ENCODE results near the gene TSKS.

Gene TSKS

GRCh38 chr19:49761249-49761624, 1.9 kb downstream of the TSKS start:
- no peak overlapping the region for H3K4me3 ChIP-seq (ENCODE audit: low read length)
- no peak for TF ChIP-seq CTCF (IDR thresholded peaks at IDR 0.05; ENCODE audit: insufficient read depth, low read depth, low read length, missing control alignments)
- DNase-seq (ENCODE audit: low read depth) = no peak

- no peak for TF ChIP-seq CTCF (IDR thresholded peaks at IDR 0.05; ENCODE audit: insufficient read depth, low read depth, low read length, missing control alignments)
- peak; percentile 24 for DNase-seq (ENCODE audit: low read depth)
- no peak overlapping the region for H3K4me3 ChIP-seq (ENCODE audit: low read length)
Observed at GRCh38 chr19:49758292-49758691, 4.8 kb downstream of the TSKS start.

- H3K4me3 ChIP-seq (ENCODE audit: low read length) = no peak overlapping the region
- no peak for DNase-seq (ENCODE audit: low read depth)
- no peak for TF ChIP-seq CTCF (IDR thresholded peaks at IDR 0.05; ENCODE audit: insufficient read depth, low read depth, low read length, missing control alignments)
Observed at GRCh38 chr19:49755956-49756355, 7.2 kb downstream of the TSKS start.

GRCh38 chr19:49752701-49753100, 10.4 kb downstream of the TSKS start:
- TF ChIP-seq CTCF (IDR thresholded peaks at IDR 0.05; ENCODE audit: insufficient read depth, low read depth, low read length, missing control alignments) = no peak
- H3K4me3 ChIP-seq (ENCODE audit: low read length) = no peak overlapping the region
- DNase-seq (ENCODE audit: low read depth) = no peak

GRCh38 chr19:49749771-49750170, 13.3 kb downstream of the TSKS start:
- DNase-seq (ENCODE audit: low read depth) = no peak
- TF ChIP-seq CTCF (IDR thresholded peaks at IDR 0.05; ENCODE audit: insufficient read depth, low read depth, low read length, missing control alignments) = no peak
- H3K4me3 ChIP-seq (ENCODE audit: low read length) = no peak overlapping the region

GRCh38 chr19:49749055-49749716, 13.9 kb downstream of the TSKS start:
- TF ChIP-seq CTCF (IDR thresholded peaks at IDR 0.05; ENCODE audit: insufficient read depth, low read depth, low read length, missing control alignments) = no peak
- DNase-seq (ENCODE audit: low read depth) = peak; percentile 29
- H3K4me3 ChIP-seq (ENCODE audit: low read length) = no peak overlapping the region
